ENCODE data around the gene HES1. TPM values are rescaled to one million over a fixed set of nuclear protein-coding genes. Genes with fewer than 3 reads are reported as not detected.

Gene HES1
- polyA plus RNA-seq, 1 donor (not counting 4 experiments of a cell fraction or from before 2014, with no cell fraction given): 138 TPM

- no peak overlapping the region for H3K4me3 ChIP-seq (ENCODE audit: control insufficient read depth in 2 of 3, extremely low read depth in 1 of 3, insufficient read depth in 2 of 3, low read depth in 1 of 3, low read length in 3 of 3)
- no peak overlapping the region for H3K27ac ChIP-seq (ENCODE audit: control insufficient read depth, insufficient read depth, low read length)
- H3K9ac ChIP-seq (ENCODE audit: control insufficient read depth, extremely low read depth, insufficient read depth, low read length): no peak overlapping the region
- DNase-seq (ENCODE audit: low read depth, low spot score) (no peak), FAIRE-seq (no peak)
- peaks cover 23% of the 10 kb centered on the region for H3K4me1 ChIP-seq (ENCODE audit: control insufficient read depth, extremely low read depth, insufficient read depth, low read length)
- H3K27me3 ChIP-seq (ENCODE audit: control insufficient read depth, extremely low read depth, insufficient read depth, low read length): peaks cover 8% of the 10 kb centered on the region
- H3K79me2 ChIP-seq (ENCODE audit: control insufficient read depth, insufficient read depth, low read length): no peaks in the 10 kb centered on the region
- H3K4me2 ChIP-seq (ENCODE audit: control insufficient read depth, extremely low read depth, insufficient read depth, low read depth, low read length): no peak overlapping the region
- no peaks in the 10 kb centered on the region for H3K9me1 ChIP-seq (ENCODE audit: control insufficient read depth, extremely low read depth, insufficient read depth, low read length)
- no peaks in the 10 kb centered on the region for H3K9me3 ChIP-seq (ENCODE audit: control insufficient read depth, low read depth, low read length)
- H4K20me1 ChIP-seq (ENCODE audit: control insufficient read depth, extremely low read depth, insufficient read depth, low read length): no peaks in the 10 kb centered on the region
- H2AFZ ChIP-seq (ENCODE audit: control insufficient read depth, low read length): no peak overlapping the region
- no peak for TF ChIP-seq CTCF (optimal IDR thresholded peaks at IDR 0.05 in 1 of 3, IDR thresholded peaks at IDR 0.05 in 1 of 3, conservative IDR thresholded peaks at IDR 0.05 in 1 of 3; ENCODE audit: extremely low read depth in 1 of 3, insufficient read depth in 2 of 3, low read length in 3 of 3)
- no peak for TF ChIP-seq EZH2 (IDR thresholded peaks at IDR 0.05; ENCODE audit: low read length)
- no peaks in the 10 kb centered on the region for H3K36me3 ChIP-seq (ENCODE audit: control insufficient read depth in 2 of 2, extremely low read depth in 1 of 2, insufficient read depth in 2 of 2, low read length in 2 of 2)
- dilution Hi-C loops (cut with MboI; ENCODE audit: extremely low pct_ligation_motif_present, low sequenced_read_pairs): loop anchor here (25.0 kb wide), 1 partner anchor 150 kb away; no protein-coding TSS in a partner anchor
Measured at GRCh38 chr3:194162070-194162678, 26.2 kb downstream of the HES1 start.

- no peak overlapping the region for H3K4me3 ChIP-seq (ENCODE audit: control insufficient read depth in 2 of 3, extremely low read depth in 1 of 3, insufficient read depth in 2 of 3, low read depth in 1 of 3, low read length in 3 of 3)
- no peak overlapping the region for H3K9ac ChIP-seq (ENCODE audit: control insufficient read depth, extremely low read depth, insufficient read depth, low read length)
- peaks cover 23% of the 10 kb centered on the region for H3K4me1 ChIP-seq (ENCODE audit: control insufficient read depth, extremely low read depth, insufficient read depth, low read length)
- H3K36me3 ChIP-seq (ENCODE audit: control insufficient read depth in 2 of 2, extremely low read depth in 1 of 2, insufficient read depth in 2 of 2, low read length in 2 of 2): no peaks in the 10 kb centered on the region
- no peak overlapping the region for H3K4me2 ChIP-seq (ENCODE audit: control insufficient read depth, extremely low read depth, insufficient read depth, low read depth, low read length)
- no peaks in the 10 kb centered on the region for H3K9me1 ChIP-seq (ENCODE audit: control insufficient read depth, extremely low read depth, insufficient read depth, low read length)
- H3K79me2 ChIP-seq (ENCODE audit: control insufficient read depth, insufficient read depth, low read length): no peaks in the 10 kb centered on the region
- no peak for TF ChIP-seq CTCF (optimal IDR thresholded peaks at IDR 0.05 in 1 of 3, IDR thresholded peaks at IDR 0.05 in 1 of 3, conservative IDR thresholded peaks at IDR 0.05 in 1 of 3; ENCODE audit: extremely low read depth in 1 of 3, insufficient read depth in 2 of 3, low read length in 3 of 3)
- H3K27me3 ChIP-seq (ENCODE audit: control insufficient read depth, extremely low read depth, insufficient read depth, low read length): peaks cover 8% of the 10 kb centered on the region
- FAIRE-seq: no peak
- dilution Hi-C loops (cut with MboI; ENCODE audit: extremely low pct_ligation_motif_present, low sequenced_read_pairs): loop anchor here (25.0 kb wide), 1 partner anchor 149 kb away; no protein-coding TSS in a partner anchor
- no peaks in the 10 kb centered on the region for H4K20me1 ChIP-seq (ENCODE audit: control insufficient read depth, extremely low read depth, insufficient read depth, low read length)
- no peaks in the 10 kb centered on the region for H3K9me3 ChIP-seq (ENCODE audit: control insufficient read depth, low read depth, low read length)
- H3K27ac ChIP-seq (ENCODE audit: control insufficient read depth, insufficient read depth, low read length): no peak overlapping the region
- no peak for DNase-seq (ENCODE audit: low read depth, low spot score)
- no peak overlapping the region for H2AFZ ChIP-seq (ENCODE audit: control insufficient read depth, low read length)
Measured at GRCh38 chr3:194162817-194163584, 27.1 kb downstream of the HES1 start.

Measured in keratinocyte (primary cell).